Fibroblast of mammary gland (primary cell): ENCODE data around the gene ATP1A3.
"Not testable (repeated sequence)": the region's sequence is repeated elsewhere in the genome, so short reads cannot be mapped to it uniquely, and the experiment has no call there.

Experiments used
- DNase-seq: peaks from one replicate; pipeline ENCODE4 v3.0.0-alpha.2; 2010; ENCODE audit warnings: low read depth
- H3K4me3 ChIP-seq: 2 replicates; pipeline ENCODE4 v1.5.1; 2011; ENCODE audit warnings: low read depth, mild to moderate bottlenecking, low read length, moderate library complexity; ENCODE audit not compliant: control insufficient read depth
- TF ChIP-seq, protein P1 (sequence below): conservative IDR thresholded peaks from 2 replicates; pipeline ENCODE4 v1.5.1; 2011; ENCODE audit warnings: low read depth, low read length, inconsistent platforms; ENCODE audit not compliant: control insufficient read depth, insufficient read depth

The ATP1A3 gene

DNA sequence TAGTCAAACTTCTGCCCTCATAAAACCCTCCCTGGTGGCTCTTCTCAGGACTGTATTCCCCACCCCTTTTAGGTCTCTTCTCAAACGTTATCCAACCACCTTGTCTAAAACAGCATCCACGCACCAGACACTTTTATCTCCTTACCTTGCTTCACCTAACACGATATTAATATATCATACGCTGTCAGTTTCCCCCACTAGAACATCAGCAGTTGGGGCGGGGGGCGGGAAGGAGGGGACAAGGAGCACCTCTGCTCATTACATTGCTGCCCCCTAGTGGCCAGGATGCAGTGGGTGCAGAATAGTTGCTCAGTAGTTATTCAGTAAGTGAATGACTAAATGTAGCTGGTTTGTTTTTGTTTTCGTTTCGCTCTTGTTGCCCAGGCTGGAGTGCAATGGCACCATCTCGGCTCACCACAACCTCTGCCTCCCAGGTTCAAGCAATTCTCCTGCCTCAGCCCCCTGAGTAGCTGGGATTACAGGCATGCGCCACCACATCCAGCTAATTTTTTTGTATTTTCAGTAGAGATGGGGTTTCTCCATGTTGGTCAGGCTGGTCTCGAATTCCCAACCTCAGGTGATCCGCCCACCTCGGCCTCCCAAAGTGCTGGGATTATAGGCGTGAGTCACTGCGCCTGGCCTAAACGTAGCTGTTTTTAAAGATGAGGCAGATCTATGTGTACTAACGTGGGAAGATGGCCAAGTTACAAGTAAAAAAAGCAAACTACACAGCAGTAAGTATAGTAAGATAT lies 40.8 kb upstream of the ATP1A3 start:
- not testable (repeated sequence) for H3K4me3 ChIP-seq
- TF ChIP-seq, protein P1, sequence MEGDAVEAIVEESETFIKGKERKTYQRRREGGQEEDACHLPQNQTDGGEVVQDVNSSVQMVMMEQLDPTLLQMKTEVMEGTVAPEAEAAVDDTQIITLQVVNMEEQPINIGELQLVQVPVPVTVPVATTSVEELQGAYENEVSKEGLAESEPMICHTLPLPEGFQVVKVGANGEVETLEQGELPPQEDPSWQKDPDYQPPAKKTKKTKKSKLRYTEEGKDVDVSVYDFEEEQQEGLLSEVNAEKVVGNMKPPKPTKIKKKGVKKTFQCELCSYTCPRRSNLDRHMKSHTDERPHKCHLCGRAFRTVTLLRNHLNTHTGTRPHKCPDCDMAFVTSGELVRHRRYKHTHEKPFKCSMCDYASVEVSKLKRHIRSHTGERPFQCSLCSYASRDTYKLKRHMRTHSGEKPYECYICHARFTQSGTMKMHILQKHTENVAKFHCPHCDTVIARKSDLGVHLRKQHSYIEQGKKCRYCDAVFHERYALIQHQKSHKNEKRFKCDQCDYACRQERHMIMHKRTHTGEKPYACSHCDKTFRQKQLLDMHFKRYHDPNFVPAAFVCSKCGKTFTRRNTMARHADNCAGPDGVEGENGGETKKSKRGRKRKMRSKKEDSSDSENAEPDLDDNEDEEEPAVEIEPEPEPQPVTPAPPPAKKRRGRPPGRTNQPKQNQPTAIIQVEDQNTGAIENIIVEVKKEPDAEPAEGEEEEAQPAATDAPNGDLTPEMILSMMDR = peak; percentile 84
- DNase-seq = peak; percentile 70

DNA sequence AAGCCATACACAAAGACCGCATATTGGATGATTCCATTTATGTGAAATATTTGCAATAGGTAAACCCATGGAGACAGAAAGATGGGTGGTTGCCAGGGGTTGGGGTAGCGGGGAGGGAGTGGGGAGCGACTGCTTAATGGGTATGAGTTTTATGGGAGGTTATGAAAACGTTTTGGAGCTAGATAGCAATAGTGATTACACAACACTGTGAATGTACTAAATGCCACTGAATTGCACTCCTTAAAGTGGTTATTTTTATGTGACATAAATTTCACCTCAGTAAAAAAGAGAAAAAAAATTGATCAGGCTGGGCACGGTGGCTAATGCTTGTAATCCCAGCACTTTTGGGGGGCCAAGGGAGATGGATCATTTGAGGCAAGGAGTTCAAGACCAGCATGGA lies 39.4 kb upstream of the ATP1A3 start:
- DNase-seq = no peak
- no peak overlapping the region for H3K4me3 ChIP-seq
- TF ChIP-seq, protein P1 = no peak

DNA sequence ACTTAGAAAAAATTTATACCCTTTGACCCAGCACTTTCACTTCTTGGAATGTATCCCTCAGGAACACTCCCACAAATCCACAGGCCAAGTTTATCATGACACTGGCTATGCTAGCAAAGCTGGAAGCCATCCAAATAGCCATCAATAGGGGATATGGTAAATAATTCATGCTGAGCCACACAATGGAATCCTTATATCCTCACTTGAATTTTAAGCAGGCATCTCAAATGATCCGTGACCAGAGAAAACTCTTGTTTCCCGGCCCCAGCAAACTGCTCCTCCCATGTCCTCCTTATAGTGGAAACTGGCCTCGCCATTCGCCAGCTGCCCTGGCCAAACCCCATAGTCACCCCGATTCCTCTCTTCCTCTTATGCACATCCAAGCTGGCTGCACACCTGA lies 38.4 kb upstream of the ATP1A3 start:
- DNase-seq = no peak
- TF ChIP-seq, protein P1 = no peak
- H3K4me3 ChIP-seq = no peak overlapping the region

DNA sequence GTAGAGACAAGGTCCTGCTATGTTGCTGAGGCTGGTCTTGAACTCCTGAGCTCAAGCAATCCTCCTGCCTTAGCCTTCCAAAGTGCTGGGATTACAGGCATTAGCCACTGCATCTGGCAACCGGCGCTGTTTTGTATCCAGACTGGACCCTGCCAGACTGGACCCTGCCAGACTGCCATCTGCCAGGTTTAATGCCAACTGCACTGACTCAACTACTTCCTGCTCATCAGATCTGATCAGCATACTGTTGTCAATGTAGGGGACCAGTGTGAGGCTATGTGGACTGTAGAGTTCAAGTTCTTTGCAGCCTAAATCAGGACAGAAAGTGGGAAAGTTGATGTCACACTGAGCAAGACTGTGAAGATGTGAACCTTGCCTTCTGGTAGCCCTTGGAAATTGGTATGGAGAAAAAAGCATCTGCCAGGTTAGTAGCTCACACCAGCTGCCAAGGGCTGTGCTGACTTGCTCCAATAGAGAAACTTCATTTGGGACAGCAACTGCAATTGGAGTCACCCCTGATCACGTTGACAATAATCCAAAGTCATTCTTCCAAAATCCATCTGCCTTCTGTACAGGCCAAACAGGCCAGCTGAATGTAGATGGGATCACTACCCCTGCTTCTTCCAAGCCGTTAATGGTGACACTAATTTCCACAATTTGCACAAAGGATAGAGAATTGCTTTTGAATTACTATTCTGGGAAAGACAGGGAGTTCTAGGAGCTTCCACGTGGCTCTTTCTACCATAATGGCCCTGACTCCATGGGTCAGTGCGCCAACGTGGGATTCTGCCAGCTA lies 36.8 kb upstream of the ATP1A3 start:
- DNase-seq = no peak
- TF ChIP-seq, protein P1 = no peak
- no peak overlapping the region for H3K4me3 ChIP-seq

DNA sequence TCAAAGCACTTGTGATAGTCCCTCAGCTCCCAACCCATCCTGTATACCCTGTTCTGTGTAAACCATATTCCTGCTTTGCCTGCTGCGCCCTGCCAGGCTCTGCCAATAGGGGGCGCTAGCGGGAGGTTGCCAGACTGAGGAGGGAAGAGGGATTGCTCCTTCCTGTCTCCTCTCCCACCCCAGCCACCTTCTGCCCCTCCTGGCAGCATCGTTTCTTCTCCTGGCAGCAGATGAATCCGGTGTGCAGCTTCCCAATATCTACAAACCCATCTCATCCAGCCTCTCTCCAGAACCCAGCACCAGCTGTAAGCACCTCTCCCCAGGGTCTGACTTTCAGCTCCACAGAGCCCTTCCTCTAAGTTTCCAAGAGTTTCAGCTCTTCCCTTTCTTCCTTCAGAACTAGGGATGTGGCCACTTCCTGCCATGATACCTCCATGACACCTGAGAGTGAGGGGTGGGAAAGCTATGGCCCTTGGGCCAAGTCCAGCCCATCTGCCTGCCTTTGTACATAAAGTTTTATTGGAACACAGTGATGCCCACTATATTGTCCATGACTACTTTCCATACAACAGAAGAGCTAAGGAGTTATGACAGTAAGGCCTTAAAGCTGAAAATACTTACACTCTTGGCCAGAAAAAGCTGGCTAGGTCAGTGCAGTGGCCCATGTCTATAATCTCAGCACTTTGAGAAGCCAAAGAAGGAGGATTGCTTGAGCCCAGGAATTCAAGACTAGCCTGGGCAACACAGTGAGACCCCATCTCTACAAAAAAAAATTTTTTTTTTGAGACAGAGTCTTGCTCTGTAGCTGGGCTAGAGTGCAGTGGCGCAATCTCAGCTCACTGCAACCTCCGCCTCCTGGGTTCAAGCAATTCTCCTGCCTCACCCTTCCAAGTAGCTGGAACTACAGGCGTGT lies 34.5 kb upstream of the ATP1A3 start:
- TF ChIP-seq, protein P1 = peak; percentile 59
- no peak overlapping the region for H3K4me3 ChIP-seq
- DNase-seq = no peak

DNA sequence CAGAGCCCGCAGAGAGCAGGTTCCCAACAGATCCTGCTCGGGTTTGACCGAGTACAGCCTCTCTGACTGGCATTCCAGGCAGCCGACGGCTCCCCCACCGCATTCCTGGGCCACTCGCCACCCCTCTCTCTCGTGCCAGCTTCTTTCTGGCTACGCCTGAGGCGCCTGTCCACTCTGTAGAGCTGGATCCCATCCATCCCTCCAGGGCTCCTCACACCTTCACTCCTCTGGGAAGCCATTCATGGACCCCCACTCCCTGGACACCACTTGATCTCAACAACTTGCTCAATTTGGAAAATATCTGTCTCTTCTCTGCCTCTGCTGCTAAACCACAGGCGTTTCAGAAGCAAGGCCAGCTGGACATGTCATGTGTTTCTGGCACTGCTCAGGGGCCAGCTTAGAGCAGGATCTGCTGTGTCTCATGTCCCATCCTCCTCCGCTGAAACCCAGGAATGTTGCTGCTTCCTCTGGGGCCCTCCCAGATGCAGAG lies 30.6 kb upstream of the ATP1A3 start:
- DNase-seq = no peak
- TF ChIP-seq, protein P1 = no peak
- no peak overlapping the region for H3K4me3 ChIP-seq
